ENCODE measurements around the gene TRPM3.

- TF ChIP-seq ZFP30 (CRISPR knock-in tag; IDR thresholded peaks at IDR 0.05): no peak
- TF ChIP-seq, protein P1, sequence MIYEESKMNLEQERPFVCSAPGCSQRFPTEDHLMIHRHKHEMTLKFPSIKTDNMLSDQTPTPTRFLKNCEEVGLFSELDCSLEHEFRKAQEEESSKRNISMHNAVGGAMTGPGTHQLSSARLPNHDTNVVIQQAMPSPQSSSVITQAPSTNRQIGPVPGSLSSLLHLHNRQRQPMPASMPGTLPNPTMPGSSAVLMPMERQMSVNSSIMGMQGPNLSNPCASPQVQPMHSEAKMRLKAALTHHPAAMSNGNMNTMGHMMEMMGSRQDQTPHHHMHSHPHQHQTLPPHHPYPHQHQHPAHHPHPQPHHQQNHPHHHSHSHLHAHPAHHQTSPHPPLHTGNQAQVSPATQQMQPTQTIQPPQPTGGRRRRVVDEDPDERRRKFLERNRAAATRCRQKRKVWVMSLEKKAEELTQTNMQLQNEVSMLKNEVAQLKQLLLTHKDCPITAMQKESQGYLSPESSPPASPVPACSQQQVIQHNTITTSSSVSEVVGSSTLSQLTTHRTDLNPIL (CRISPR knock-in tag; IDR thresholded peaks at IDR 0.05; ENCODE audit: low read depth): no peak
These were observed 141.5 kb downstream of the TRPM3 start for GRCh38 chr9:70979966-70980365.

All from SK-N-SH treated with all-trans-retinoic acid at 6 μM for 48 hours (cell line).